ENCODE data around the gene WIPF3.

GRCh38 chr7:29793507-29793906, 12.8 kb upstream of the WIPF3 start:
- TF ChIP-seq POLR2A (IDR thresholded peaks at IDR 0.05), result no peak
- TF ChIP-seq CTCF (IDR thresholded peaks at IDR 0.05), result no peak
- no peak for TF ChIP-seq POLR2AphosphoS5 (IDR thresholded peaks at IDR 0.05)
